GM21529 (cell line): ENCODE measurements around the gene SPR.
A peak's percentile ranks its signal among the peaks of the same experiment; 100 is the strongest.
"Not testable (repeated sequence)": the region's sequence is repeated elsewhere in the genome, so short reads cannot be mapped to it uniquely, and the experiment has no call there.

ENCODE experiments used
- ATAC-seq: cut with Tn5 transposase; IDR thresholded peaks from one replicate; pipeline ENCODE4 v1.9.1; 2021; ENCODE audit not compliant: unreplicated experiment

SPR gene

DNA sequence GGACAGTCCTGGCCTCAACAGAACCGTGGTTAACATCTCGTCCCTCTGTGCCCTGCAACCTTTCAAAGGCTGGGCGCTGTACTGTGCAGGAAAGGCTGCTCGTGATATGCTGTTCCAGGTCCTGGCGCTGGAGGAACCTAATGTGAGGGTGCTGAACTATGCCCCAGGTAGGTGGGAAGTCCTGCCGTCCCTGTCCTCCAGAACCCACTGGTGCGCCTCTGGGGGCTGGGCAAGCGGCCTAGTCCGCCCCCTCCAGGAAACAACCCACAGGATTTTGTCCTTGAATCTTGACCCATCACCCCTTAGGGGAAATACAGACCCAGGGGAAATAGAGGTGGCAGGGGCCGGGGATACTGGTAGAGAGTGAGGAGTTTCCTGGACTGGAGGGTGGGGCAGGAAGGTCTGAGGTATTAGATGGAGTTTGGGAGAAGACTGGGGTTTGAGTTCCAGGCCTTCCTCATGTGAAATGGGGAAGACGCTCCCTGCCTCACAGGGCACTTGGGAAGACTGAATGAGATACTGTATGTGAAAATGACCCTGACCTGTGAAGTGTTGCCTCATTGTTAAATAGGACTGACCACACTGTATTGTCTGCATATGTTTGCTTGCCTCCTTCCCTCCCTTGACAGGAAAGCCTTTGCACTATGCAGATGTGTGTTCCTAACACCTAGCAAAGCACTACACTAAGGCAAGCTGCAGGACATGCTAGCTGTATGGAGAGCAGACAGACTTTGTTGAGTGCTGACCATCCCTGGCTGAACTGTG, 1.4 kb downstream of the SPR start:
- no peak for ATAC-seq

DNA sequence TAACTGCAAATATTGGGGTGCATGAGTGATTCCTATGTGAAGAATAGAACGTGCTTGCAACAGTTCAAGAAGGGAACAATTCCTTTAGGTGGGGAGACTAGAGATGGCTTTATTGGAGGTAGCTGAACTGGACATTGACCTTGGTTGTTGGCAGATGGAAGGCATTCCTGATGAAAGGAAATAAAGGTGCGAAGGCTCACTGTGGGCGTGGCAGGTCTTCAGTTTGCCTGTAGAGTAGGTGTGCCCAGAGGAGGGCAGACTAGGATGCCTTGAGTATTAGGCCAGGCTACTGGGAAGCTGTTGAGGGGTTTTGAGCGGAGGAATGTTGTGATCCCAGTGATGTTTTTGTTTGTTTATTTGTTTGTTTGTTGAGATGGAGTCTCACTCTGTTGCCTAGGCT, 2.8 kb downstream of the SPR start:
- ATAC-seq = no peak

DNA sequence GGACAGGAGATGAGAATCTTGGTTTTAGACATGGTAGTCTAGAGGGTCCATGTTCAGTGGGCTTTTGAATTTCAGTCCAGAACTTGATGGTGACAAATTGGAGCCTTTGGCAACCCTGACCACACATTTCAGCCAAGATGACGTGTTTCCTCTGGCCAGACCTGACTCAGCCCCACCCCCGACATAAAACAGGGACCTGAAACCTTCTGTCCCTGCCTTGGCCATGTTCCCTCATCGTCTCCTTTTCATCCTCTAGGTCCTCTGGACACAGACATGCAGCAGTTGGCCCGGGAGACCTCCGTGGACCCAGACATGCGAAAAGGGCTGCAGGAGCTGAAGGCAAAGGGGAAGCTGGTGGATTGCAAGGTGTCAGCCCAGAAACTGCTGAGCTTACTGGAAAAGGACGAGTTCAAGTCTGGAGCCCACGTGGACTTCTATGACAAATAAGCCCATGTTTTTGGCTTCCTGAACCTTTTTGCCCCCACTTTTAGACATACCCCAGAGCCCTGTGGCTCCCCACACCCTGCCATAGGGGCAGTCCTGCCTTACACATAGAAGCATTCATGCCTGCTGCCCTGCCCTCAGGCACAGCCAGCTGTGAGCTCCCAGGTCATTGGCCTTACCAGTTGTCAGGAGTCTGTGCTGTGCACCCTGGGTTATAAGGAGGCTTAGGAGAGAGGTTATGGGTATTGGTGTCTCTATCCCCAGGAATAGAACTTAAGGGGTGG, 4.0 kb downstream of the SPR start:
- no peak for ATAC-seq

DNA sequence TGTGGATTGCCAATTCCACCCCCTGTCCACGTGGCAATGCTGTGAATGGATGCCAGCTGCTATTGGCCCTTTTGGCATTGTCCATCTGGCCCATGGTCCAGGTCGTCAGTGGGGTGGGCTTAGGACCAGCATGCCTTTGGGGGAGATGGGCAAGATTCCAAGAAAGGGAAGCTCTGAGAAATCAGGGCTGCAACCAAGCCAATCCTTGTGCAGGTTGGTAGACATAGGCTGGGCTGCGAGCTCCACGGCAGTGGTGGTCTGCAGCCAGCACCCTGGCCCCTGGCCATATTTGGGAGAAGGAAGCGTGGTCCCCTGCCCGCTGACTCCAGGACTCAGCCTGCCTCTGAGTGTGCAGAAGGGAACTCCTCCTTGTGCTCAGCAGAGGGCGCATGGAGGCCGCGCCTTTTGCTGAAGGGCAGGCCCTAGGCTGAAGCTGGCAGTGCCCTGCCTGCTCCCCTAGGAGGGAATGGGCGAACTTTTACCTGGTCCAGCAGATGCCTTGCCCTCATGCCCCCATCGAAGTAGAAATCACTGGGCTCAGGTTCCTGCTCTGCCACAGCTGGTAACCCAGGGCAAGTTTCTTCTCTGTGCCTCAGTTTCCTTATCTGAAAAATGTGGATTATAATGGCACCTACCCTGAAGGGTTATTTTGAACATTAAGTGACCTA, 5.4 kb downstream of the SPR start:
- peak; percentile 61 for ATAC-seq

DNA sequence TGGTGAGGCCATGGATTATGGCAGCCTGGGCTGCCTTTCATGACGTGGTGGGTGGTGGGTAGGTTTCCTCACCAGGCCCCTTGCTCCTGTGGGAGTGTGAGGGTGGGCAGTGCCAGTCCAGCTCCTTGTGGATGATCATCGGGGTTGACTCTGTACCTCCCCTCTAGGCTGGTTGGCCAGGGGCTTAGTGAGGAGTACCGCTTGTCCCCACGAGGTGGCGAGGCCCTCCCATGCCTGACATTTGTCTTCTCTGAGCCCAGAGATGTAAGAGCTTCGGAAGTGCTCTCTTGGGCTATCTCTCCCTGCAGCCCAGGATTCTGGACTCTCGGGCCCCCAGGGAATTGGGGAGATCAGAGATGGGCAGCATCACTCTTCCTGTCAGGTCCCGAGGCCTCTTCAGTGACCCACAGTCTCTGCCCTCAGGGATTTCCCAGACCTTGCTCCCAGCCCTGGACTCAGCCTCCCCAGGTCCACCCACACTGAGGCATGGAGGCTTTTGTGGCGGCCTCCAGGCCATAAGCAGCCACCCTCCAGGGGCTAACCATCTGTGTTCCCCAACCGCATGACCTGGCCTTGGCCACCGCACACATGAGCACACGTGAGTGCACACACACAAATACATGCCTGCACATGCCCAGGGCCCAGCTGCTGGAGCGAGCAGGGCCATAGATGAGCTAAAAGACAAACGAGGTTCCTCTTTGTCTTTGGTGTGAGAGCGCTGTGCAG, 6.5 kb downstream of the SPR start:
- ATAC-seq = peak; percentile 78

DNA sequence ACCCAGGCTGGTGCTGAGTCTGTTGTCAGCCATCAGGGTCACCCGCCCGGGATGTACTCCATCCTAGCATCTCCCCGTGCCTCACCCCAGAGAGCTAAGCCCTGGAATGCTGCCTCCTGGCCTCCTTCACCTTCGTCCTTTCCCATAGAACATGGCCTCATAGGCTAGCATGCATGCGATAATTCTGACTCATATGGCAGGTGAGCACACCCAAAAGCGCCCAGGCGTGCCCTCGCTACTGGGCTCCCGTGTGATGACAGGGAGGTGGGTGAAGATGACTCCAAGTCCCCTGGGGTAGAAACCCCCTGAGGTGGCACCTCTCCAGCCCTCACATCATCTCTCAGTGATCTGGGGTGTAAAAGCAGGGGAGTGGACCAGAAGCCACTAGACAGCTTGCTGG, 7.3 kb downstream of the SPR start:
- no peak for ATAC-seq

DNA sequence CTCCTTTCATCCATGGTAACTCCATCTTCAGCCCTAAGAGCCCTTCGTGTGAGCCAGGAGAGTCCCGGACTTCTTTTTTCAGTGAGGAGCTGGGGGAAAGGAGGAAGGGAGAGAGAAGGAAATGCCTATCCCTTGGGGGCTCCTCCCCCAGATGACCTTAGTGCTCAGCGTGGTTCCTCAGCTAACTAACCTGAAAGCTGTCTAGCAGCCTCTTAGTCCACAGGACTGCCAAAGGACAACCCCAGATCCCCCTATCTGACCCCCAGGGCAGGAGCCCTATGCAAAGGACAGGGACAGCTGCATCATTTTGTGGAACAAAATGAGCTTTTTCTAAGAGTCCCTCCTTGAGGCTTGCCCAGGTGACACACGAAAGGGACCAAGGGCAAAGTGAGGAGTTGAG, 7.9 kb downstream of the SPR start:
- ATAC-seq = no peak

DNA sequence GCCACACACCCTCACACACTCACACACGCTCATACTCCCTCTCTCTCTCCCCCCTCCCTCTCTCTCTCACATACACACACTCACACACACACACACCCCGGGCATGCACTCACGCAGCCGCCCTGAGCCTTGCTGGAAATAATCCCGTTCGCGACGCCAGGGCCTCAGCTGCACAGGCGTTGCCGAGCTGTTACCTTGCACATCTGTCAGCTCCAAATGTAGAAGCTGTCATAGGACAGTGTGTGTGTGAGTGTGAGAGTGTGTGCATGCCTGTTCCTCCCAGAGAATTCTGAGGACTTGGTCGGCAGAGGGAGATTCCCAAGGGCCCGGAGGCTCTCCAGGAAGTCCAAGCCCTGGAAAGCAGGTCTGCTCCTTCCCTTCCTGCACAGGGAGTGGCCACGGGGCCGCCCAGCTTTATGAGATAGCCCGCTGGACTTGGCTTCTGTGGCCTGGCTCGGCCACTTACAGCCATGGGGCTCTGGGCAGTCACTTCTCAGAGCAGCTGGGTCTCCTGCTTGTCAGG, 8.6 kb downstream of the SPR start:
- ATAC-seq = no peak

DNA sequence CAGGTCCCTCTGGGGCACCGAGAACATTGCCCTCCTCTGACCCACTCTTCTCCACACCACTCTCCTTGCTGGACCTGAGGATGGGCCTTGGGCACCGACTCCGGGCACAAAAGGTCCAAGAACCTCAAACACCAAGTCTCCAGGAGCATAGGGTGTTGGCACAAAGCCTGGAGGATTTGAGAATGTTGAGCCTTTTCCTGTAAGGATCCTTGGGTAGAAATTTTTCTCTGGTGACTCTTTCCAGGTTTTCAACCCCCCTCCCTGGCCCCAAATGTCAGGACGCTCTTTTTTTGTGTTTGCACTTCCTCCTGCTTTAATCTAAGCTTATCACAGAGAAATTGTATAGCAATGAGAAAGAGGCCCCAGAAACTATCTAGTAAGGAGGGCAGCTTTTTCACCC, 9.2 kb downstream of the SPR start:
- ATAC-seq = no peak

DNA sequence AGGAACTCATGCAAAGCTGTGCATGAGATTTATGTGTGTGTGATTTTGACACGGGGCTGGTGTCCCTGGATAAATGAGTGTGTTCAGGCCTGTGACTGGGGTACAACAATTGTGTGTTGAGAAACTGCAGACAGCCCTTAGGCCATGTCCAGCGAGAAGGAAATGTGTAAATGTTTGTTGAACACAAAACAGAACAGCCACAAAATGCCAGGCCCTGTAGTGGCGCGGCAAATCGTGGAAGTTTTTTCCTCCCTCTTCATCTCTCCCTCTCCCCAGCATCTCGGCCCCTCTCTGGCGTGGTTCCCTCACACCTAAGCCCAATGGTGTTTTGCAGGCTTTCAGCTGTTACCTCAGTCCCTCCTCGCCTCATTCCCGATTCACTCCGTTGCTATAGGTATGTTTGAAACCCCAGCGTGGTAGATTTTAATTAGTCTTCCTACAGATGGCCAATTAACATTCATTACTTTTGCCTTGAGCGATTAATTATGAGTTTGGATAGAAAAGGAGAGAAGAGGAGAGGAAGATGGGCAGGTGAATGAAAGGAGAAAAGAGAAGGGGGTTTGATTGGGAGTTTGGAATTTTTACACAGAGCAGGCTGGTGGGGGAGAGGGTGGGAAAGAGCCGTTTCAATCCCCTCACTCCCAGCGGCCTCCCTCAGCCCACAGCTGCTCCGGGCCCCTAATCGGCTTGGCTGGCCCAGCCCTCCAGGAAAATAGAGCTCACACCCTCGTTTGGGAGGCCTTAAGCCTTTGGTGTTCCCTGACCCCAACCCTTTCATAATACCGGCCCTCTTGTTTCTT, 10.8 kb downstream of the SPR start:
- ATAC-seq = no peak

DNA sequence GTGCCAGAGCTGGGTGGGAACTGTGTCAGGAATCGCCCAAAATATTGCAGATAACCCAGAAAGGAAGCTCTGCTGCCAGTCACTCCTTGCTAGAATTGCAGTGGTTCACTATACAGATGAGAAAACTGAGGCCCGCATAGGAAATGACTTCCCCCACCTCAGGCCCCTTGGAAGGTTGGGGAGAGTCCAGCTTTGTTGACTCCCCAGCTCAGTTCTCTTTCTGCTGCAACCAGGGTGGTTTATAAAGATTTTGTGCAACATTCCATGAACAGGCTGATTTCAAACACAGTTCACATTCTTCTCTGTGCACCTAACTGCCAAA, 11.3 kb downstream of the SPR start:
- no peak for ATAC-seq

DNA sequence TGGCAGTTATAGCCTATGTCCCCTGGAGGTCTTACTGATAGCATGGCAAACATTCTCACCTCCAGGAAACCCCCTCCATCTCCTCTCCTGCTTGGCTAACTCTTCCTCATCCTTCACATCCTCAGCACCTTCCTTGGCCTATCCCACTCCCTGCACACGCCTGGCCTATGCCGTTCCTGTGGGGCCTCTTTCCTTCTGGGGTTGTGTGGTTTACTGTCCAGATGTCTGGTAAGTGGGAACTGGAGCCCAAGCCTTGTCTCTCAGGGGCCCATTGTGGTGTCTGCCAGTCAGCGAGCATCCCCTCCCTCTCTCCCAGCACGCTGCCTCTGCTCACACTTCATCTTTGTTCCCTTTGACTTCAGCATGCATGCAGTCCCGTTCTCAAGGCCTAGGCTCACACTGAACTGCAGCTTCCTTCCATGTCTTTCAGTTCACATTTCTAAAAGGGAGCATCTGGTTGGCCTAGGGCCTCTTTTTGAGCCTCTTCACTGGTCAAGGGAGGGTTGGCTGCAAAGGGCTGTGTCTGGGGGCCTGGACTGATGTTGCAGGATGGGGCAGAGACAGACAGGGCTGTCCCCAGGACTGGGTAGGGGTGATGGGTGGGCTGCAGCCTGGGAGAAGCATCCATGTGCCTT, 13.1 kb downstream of the SPR start:
- ATAC-seq = no peak

DNA sequence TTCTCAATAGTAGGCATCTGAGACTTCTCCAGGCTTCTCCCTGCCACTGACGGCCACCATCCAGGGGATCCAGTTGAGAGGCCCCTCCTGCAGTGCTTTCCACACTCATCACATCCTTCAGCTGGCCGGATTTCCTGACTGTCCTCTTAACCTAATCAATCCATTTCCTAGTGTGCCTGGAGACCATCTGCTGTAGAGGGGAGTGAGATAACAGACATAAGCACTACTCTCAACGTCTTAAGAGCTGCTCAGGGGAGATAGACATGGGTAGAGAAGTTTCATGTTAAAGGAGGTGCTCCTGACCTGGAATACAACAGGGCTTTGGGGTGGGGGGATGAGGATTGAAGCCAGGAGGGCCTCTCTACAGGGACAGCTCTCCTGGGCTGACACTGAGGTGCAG, 14.2 kb downstream of the SPR start:
- ATAC-seq = no peak

DNA sequence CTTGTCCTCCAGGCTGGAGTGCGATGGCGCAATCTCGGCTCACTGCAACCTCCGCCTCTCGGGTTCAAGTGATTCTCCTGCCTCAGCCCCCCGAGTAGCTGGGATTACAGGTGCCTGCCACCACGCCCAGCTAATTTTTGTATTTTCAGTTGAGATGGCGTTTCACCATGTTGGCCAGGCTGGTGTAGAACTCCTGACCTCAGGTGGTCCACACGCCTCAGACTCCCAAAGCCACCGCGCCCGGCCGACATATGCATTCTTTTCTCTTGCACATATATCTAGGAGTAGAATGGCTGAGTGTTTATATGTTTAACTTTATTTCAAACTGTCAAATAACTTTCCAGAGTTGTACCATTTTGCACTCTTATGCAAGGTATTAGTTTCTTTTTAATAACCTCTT, 20.2 kb downstream of the SPR start:
- ATAC-seq = not testable (repeated sequence)

DNA sequence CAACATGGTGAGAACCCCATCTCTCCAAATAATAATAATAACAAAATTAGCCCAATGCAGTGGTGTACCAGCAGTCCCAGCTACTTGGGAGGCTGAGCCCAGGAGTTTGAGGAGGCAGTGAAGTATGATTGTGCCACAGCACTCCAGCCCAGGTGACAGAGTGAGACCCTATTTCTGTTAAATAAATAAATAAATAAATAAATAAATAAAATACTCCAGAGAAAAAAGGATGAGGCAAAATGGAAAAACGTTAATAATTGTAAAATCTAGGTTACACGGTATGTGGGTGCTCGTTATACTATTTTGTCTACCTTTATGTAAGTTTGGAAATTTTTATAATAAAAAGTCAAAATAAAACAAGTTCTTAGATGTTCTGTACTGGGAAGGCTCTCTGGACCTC, 21.5 kb downstream of the SPR start:
- ATAC-seq = no peak

DNA sequence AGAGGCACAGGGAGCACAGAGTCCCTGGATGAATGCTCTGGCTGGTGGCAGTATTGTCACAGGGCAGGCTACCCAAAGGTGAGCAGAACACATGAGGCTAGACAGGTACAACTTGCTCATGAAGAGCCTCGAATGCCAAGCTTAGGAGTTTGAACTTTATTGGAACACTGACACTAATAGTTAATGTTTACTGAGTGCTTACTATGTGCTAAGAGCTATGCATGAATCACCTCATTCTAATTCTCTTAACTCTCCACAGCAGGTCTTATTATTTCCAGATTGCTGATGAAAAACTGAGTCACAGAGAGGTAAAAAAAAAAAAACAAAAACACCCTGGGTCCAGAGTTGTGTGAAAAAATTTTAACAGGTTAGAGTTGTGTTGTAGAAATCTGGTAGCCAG, 24.0 kb downstream of the SPR start:
- no peak for ATAC-seq

DNA sequence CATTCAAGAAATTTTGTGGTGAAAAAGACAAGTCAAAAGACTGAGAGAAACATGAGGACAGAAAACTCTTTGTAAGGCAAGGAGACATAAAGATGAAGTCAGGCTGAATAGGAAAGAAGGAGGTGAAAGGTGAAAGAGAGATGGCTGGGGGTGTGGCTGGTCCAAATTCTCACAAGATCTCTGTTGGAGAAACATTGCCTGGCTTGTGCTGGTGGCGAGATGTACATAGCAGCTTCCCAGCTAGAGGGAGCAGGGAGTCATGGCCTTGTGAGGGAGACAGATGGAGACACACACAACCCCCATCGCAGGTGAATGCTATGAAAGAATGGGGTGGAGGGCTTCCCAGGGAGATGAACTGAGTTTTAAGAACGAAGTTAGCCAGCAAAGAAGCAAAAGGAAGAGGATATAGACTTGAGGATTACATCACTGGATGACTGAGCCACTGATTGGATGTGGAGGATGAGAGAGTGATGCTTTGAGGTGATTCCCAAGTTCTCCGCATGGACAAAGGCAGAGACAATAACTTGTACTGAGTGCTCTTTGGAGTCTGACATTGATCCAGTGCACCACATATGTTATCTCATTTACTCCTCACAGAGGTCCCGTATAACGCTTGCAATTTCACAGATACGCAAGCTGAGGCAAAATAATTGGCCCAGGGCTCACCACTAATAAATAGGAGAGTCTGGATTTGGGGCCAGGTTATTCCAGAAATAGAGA, 26.4 kb downstream of the SPR start:
- ATAC-seq = no peak

DNA sequence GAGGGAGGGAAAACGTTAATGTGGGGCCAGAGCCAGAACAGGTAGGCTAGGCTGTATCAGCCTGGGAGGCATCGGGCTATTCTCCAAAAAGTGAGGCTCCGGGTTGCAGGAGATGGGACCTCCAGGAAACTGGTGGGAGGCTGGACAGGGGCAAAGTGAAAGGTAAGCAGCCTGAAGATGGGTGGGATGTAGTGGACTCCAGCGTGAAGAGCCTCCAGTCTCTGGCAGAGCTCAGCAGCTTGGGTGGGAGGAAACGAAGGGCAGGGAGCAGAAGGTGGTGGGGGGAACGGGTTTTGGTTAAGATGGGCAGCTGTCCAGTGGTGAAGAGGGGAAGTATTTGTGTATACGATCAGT, 27.0 kb downstream of the SPR start:
- ATAC-seq = no peak

DNA sequence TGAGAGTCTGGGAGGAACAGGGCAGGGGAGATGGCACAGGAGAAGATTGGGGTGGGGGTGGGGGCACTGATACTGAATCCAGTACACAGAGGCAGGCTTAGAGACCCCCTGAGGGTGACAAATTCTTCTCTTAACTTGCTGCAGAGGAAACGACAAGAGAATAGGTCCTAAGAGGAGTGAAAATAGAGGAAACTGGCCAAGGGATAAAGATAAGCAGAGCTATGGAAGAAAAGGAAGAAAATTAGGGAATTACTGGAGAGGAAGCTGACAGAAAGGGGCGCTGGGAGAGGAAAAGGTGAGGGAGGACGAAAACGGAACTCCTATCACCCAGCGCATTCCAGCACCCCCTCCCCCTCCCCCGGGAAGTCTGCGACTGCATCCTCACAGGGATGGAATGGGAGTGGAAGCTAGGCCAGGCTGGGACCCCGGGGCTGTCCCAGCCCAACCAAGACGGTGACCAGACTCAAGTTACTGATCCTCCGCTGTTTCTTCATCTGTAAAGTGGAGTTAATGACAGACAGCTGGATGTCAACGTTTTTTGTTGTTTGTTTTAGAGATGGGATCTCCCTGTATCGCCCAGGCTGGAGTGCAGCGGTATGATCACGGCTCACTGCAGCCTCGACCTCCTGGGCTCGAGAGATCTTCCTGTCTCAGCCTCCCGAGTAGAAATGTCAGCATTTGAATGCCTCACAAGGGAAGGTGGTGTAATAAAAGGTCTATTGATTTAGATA, 27.5 kb downstream of the SPR start:
- ATAC-seq = no peak
